Islet precursor cell (in vitro differentiated cells): ENCODE results near the gene ZIC2.
"Not testable (repeated sequence)": the region's sequence is repeated elsewhere in the genome, so short reads cannot be mapped to it uniquely, and the experiment has no call there.

Experiments
- DNase-seq: peaks from one replicate; pipeline ENCODE4 v3.0.0-alpha.2; 2018

ZIC2 gene

DNA sequence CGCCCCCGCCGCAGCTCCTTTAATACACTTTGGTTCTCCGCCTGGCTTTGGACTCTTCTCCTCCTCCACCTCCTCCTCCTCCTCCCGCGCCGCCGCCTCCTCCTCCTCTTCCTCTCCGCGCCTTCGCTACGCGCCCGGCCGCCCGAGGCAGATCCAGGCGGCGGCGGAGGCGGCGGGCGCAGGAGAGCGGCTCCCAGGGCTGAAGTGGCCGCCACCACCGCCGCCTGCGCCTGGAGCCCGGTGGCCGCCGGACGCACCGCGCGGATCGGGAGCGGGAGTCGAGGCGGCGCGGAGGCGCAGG lies at the start of gene ZIC2:
Gene ZIC2, plus strand, starts transcription at position 50 of the 301 bp plus-strand sequence. CDS start 281 bp downstream, outside the sequence.
- peak; percentile 59 for DNase-seq

DNA sequence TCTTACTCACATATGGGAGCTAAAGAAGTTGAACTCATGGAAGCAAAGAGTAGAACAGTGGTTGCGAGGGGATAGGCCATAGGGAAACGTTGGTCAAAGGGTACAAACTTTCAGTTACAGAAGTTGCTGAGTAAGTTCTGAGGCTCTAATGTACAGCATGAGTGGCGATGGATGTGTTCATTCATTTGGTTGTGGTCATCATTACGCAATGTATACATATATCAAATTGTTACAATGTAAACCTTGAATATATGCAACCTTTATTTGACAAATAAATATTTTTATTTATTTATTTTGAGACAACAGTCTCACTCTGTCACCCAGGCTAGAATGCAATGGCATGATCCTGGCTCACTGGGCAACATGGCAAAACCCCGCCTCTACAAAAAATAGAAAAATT lies 48.7 kb upstream of the ZIC2 start:
- no peak for DNase-seq

DNA sequence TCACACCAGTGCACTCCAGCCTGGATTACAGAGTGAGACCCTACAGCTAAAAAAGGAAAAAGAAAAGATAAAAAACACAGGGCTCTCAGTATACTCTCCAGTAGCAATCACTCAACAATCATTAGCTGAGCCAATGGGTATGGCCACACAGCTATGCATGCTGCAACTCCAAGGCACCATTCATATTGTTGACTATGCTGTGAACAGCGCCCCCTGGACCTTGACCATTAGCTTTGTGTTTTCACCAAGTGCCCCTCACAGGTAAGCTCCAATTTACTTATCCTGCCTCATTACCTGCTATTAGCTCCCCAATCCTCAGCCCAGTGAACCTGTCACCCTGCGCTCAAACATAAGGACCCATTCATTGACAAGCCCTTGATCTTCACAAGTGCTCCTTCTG lies 45.8 kb upstream of the ZIC2 start:
- no peak for DNase-seq

DNA sequence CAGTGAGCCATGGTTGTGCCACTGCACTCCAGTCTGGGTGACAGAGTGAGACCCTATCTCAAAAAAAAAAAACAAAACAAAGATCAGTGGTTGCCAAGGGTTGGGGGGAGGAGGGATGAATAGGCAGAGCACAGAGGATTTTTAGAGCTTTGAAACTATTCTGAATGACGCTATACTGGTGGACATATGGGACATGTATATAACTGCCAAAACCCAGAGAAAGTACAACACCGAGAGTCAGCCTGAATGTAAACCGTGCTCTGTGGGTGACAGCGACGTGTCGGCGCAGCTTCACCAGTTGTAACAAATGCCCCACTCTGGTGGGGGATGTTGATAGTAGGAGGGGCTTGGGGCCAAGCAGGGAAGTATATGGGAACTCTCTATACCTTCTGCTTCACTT lies 42.9 kb upstream of the ZIC2 start:
- no peak for DNase-seq

DNA sequence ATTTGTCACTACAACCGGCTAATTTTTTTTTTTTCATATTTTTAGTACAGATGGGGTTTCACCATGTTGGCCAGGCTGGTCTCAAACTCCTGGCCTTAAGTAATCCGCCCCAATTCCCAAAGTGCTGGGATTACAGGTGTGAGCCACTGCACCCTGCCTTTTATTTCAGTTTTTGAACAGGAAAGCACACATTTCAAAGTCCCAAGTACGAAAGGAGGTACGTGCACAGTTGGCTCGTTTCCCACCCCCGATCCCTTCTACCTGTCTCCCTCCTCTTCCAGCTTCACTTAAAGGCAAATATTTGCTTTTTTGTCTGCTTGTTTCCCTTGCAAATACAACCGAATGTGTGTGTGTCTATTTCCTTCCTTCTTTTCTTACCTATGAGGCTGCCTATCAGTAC lies 40.5 kb upstream of the ZIC2 start:
- DNase-seq, result no peak

DNA sequence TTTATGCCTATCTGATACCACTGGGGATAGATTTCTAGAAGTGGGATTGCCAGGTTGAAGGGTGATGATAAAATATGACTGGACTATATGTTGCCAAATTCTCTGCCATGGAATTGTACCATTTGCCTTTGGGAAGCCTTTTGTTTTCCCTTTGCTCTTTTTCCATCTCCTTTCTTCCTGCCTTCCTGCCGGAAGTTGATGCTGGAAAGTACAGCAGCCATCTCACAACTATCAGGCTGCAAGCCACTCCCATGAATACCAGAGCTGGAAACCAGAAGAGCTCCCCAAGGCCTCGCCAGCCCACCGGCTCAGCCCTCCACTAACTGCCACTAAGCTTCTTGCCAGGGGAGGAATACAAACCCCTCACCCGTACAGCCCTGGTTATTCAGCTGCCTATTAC lies 39.7 kb upstream of the ZIC2 start:
- DNase-seq, result no peak

DNA sequence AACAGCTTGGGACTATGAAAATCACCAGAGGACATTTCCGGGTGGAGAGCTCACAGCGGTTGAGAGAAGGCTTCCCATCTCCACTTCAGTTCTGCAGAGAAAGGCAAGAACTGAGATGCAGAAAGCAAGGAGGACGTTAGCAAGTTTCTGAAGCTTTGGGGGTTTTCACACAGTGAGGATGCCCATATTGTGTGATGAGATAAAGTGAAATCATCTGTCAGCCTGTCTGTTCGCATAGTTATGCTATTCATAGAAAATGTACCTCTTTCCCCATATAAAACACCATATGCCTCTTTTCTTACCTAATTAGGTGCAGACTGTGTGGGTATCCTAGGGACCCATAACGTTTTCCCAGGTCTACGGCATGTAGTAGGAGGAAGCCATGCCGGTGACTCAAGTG lies 37.5 kb upstream of the ZIC2 start:
- DNase-seq, result no peak

DNA sequence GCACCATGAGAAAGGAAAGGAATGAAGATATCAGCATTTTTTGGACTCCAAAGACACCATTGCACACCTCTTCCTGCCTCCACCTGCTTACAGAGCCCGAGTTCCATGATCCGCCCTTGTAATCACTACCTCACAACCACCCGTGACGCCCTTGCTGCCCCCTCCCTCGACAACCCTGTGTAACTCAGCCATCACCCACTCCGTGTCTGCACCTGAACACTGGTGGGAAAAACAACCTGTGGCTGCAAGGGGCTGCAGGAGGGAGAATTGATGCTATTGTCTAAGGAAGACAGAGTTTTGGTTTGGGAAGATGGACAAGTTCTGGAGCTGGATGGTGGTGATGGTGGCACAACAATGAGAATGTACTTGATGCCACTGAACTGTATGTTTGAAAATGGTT lies 37.0 kb upstream of the ZIC2 start:
- DNase-seq, result no peak

DNA sequence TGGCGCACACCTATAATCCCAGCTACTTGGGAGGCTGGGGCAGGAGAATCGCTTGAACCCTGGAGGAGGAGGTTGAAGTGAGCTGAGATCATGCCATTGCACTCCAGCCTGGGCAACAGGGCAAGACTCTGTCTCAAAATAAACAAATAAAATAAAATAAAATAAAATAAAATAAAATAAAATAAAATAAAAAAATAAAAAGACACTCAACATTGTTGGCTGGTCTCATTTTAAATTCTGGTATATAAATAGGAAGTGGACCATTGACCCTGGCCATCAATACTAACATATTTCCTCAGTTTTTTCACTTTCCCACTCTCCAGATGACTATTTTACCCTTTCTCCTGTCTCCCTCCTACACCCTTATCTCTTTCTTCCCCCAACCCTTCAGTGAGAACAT lies 36.1 kb upstream of the ZIC2 start:
- not testable (repeated sequence) for DNase-seq

DNA sequence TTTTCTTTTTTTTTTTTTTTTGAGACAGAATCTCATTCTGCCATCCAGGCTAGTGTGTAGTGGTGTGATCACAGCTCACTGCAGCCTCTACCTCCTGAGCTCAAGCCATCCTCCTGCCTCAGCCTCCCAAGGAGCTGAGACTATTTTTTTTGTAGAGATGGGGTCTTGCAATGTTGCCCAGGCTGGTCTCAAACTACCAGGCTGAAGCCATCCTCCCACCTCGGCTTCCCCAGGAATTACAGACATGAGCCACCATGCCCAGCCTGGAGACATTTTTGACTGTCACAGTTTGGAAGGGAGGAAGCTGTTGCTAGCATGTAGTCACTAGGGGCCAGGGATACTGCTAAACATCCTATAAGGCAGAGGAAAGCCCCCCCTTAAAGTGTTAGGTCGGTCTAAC lies 33.9 kb upstream of the ZIC2 start:
- no peak for DNase-seq

DNA sequence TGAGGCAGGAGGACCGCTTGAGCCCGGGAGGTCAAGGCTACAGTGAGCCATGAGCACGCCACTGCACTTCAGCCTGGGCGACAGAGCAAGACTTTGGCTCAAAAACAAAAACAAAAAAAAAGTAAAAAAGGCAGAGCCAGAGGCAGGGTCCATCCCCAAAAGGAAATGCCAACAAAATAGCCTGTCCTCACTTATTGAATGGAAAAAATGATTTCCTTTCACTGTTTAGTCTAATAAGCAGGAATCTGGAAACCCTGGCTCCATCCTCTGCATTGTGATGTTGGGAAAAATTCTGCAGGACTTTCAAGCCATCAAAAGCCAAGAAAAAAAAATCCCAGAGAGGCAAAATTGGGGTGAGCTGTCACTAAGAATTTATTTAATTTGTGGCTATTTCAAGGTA lies 33.2 kb upstream of the ZIC2 start:
- DNase-seq, result no peak

DNA sequence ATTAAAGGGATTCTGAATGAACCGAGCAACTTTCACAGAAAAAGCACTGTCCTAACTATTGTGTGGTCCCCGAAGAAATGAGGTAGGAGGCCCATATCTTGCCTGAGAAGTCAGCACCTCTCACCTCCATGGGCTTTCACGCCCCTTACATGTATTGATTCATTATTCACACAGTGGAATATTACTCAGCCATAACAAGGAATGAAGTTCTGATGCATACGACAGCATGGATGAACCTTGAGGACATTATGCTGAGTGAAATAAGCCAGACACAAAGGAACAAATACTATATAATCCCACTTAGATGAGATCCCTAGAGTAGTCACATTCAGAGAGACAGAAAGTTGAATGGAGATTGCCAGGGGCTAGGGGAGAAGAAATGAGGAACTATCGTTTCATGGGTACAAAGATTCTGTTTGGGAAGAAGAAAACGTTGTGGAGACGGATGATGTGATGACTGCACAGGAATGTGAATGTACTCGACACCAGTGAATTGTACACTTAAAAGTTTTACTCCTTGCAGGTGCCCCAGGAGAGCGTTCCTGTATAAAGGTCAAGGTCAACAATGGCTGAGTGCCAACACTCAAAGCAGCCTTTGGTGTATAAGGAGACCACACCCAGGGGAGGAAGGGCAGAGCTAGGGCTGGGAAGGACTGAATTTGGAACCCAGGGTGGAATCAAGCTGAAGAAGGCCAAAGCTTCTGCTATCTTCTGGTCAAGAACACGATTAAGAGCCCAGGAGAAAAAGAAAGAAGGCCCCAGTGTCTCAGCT lies 32.5 kb upstream of the ZIC2 start:
- no peak for DNase-seq

DNA sequence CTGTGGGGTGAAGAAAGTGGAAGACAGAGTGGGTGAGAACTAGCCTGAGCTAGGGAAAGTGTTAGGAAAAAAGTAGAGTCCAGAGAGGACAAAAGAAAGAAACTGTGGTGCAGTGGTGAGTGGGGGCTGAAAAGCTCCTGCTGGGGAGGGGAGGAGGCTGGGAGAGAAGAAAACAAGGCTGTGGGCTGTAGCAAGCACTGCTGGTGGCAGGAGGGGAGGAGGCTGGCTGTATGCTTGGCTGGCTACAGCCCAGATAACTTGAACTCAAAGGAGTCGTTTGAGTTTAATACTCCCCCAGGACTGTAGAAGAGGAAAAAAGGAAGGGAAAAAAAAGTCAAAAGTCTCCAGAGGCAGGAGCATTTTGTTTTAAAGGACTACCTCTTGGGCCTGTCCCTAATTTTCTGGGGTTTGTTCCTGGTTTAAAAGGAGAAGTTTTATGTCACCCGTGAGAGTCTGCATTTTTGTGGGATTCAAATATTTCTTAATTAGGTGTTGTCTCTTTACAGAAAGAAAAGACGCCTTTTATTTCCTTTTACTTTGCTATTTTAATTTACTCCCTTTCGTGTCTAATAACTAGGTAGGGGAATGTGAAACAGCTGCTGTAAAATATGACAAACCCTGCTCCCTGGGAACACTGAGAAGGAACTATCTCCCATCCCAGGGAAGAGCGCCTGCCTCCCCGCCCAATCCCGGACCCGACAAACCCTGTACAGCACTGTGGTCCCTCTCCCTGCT lies 31.7 kb upstream of the ZIC2 start:
- no peak for DNase-seq

DNA sequence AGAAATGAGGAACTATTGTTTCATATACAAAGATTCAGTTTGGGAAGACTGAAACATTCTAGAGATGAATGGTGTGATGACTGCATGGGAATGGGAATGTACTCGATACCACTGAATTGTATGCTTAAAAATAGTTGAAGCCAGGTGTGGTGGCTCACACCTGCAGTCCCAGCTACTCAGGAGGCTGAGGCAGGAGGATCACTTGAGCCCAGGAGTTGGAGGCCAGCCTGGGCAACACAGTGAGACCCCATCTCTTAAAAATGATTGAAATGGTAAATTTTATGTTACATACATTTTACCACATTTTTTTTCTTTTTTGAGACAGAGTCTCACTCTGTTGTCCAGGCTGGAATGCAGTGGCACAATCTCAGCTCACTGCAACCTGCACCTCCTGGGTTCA lies 29.9 kb upstream of the ZIC2 start:
- not testable (repeated sequence) for DNase-seq

DNA sequence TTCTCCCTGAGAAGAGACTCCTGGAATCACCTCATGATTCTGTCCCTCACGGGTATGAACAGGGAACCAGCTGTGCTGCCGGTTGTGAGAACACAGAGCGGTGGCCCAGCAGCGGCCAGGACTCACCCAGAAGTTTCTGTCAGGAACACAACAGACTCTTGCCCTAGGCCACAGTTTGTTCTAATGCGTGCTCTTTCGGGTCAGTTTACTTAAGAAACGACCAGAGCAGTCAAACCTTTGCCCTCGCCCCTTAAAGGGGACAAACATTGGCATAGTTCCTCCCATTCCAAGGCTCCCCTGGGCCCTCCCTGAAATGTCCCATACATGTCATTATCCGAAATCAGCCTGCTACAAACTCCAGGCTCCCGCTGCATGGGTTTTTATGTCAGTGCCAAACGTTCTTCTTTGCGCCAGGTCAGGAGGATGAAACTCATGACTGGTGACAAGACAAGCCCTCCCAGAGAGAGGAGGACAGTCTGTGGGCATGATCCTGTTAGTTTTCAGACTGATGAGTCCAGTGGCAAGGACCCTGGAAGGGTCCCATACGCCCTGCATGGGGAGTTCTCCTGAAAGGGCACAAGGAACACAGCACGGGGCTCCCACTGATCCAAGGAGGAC lies 28.3 kb upstream of the ZIC2 start:
- no peak for DNase-seq

DNA sequence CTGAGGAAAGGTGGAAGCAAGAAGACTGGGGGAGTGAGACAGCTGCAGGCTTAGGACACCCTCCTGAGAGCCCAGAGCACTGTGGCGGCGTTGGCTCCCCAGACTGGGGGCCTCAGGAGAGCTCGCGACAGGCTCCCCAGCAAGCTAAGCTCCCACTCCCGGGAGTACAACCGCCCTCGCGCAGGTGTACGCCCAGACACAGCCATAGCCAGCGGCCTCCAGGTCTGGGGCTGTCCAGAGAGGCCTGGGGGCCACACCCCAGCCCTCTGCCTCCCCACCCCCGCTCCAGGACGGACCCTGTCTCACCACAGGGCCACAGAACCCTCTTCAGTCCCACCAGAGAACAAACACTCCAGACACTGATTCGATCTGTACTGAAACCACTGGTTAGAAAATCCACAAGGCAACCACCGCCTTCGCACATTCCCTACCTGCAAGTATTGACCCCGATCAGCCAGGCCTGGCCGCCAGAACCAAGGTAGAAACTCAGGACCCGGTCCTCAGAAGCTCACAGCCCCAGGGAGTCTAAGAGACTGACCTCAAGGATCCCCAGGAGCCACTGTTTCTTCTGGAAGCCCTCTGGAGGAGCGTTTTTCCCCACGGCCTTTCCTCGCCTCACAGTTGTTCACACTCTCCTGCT lies 26.4 kb upstream of the ZIC2 start:
- DNase-seq, result no peak

DNA sequence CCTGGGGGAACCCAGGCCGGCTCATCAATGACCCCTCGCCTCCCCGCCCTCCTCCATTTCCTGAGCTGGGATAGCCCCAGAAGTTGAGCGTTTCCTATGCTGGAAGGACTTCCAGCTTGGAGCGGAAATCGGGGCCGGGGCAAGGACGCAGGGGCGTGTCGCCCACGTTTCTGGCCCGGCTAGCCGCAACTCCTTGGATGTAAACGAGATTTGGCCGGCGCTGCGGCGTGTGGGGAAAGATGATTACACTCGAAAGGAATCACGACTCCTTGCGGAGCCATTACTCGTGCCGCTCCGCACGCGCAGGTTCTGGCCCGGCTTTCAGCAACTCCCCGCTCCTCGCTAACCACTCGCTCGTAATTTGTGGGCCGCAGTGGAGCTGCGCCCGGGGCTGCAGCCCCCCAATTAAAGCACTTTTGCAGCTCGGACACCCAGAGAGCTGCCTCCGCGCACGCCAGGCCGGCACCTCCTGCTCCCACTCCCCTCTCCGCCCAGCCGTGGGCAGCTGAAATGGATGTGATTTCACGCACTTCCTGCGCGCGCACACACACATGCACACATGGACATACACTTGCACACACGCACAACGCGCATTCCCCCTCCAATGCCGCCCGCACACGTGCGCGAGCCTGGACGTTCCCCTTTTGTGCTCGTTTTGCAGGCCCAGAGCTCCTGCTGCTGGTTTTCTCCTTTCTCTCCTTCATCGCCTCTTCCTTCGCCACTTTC lies 25.7 kb upstream of the ZIC2 start:
- DNase-seq, result peak; percentile 72

DNA sequence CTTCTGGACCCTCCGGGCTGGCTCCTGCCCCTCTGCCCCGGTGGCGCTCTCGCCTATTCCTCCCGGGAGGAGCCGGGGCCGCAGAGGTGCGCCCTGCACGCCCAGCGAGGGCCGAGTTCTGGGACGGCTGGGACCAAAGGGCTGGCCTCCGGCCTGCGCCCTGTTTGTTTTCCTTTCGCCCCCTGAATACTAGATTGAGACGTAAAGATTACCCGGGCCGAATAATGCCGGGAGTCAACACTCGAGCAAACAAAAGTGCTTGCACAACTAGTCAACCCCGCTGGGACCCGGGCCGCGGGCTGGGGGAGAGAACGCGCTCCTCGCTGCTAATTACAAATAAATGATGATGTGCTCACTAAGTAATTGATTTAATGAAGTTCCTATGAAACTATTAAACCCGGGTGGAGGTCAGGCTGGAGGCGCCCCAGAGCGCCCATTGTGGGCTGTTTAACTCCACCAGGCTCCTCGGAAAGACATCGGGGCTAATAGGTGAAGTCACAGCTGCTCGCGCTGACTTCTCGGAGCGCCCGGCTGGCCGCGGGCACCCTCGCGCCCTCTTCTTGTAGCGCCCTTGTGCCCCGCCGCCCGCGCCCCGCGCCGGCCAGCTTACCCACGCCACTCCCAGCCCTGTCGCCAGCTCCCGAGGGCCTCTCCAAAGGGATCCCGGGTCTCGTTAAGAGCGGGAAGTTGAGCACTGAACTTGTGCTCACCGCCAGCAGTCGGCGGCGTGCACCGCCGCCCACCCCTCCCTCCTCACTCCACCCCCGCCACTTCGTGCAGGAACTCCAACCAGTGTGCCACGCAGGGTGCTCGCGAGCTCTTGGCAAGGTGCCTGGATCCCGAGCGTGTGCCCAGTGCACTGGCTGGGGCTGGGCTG lies 24.9 kb upstream of the ZIC2 start:
- peak; percentile 67 for DNase-seq

DNA sequence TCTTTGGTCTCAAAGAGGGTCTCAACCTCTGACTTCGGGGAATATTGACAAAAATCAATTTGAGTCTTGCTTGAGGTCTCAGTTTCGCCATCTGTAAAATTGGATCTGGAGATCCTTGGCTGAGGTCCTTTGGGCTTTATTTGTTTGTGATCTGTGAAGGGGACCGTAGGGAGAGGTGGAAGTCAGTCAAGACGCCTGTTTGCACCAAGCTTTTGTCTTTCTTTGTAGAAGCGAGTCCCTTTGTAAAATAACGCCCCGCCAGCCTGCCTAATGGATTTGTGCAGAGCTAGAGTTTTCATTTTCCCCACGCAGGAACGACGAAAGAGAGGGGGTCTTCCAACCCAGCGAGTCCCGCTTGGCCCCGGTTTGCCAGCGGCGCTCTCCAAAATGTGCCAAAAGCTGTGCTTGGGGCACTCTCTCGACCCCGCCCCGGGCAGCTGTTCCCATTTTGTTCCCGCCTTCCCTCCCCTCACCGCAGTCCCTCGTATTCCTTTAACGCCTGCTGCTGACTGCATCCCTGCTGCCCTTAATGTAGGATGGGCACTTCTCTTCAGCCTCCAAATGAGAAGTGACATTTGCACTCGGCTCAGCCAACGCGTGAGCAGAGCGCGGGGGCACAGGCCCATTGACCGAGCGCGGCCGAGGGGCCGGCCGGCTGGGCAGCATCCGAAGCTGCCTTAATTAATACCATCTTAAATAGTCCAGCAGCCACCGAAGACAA lies 23.0 kb upstream of the ZIC2 start:
- no peak for DNase-seq

DNA sequence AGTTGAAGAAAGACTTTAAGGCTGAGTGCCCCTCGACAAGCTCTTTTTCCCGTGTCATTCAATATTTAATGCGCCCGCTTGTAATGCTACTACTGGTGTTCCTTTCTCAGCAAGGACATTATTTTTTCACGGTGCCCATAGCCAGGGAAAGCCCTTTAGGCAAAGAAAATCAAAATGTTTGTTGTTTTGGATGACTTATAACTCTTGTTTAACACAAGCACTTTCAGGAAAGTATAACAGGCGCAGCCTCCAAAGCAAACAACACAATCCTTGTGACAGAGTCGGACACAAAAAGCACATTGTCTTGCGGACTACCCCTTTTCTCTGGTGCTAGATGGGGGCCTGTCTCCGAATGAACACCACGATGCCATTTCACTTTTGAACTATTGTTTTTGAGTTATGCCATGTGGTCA lies 22.5 kb upstream of the ZIC2 start:
- DNase-seq, result no peak

DNA sequence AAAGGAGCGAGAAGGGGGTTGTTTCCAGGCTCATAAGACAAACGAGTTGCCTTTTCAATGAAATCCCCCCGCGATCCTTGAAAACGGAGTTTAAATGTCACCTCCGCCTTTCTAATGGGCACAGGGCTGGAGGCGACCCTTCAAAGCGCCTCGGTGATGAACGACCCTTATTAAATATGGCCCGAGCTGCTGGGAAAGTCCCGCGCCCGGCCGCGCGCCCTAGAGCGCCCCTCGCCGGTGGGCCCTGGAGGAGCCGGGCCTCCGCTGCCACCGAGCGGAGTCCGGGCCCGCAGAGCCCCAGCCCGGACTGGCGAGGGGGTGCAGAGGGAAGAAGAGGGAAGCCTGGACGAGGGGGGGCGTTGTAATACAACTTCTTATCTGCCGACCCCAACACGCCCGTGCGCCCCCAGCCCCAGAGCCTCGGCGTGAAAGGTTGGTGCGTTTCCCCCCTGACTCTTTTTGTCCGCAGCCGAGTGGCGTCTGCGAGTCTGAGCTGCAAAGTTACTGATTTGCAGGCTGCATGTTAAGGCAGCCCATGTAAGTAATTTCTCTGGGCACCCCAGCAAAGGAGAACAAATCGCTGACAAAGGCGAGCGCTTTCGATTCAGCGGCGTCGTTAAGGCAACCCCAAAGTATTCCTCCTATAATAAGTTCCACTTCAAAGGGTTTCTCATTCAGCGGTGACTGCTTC lies 21.9 kb upstream of the ZIC2 start:
- no peak for DNase-seq
